Measurements from ENCODE around the gene NET1.

NET1 gene

GRCh38 chr10:5502571-5503476 lies 90.5 kb downstream of the NET1 start:
- DNase-seq, result no peak

- DNase-seq, result no peak
Observed at GRCh38 chr10:5503477-5503835, 91.1 kb downstream of the NET1 start.

GRCh38 chr10:5504146-5505072 lies 92.1 kb downstream of the NET1 start:
- DNase-seq, result no peak

GRCh38 chr10:5506246-5506645 lies 93.9 kb downstream of the NET1 start:
- DNase-seq, result no peak

GRCh38 chr10:5506751-5507648 lies 94.6 kb downstream of the NET1 start:
- DNase-seq, result no peak

- no peak for DNase-seq
Observed at GRCh38 chr10:5507649-5508131, 95.3 kb downstream of the NET1 start.

GRCh38 chr10:5508161-5508604 lies 95.8 kb downstream of the NET1 start:
- no peak for DNase-seq
